ENCODE results near the gene RHOT2.

Gene RHOT2

DNA sequence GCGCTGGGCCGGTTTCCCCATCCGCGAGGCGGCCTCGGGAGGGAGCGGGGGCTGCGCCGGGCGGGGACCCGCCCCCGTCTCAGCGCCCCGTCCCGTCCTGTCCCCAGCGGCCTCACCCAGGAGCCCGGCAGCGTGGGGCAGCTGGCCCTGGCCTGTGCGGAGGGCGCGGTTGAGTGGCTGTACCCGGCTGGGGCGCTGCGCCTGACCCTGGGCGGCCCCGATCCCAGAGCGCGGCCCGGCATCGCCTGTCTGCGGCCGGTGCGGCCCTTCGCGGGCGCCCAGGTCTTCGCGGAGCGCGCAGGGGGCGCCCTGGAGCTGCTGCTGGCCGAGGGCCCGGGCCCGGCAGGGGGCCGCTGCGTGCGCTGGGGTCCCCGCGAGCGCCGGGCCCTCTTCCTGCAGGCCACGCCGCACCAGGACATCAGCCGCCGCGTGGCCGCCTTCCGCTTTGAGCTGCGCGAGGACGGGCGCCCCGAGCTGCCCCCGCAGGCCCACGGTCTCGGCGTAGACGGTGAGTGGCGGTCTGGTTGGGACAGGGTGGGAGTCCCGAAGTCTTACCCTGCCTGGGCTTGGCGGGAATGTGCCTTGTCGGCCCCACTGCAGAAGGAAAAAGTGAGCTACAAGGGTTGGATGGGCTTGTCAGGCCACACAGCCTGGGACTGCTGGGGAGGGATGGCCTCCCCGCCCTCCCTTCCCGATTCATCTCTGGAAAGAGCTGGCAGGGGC is 47.7 kb downstream of the RHOT2 start:
- DNase-seq (ENCODE audit: low spot score) = no peak

GRCh38 chr16:716200-716568 is 48.3 kb downstream of the RHOT2 start:
- DNase-seq (ENCODE audit: low spot score) = no peak

DNA sequence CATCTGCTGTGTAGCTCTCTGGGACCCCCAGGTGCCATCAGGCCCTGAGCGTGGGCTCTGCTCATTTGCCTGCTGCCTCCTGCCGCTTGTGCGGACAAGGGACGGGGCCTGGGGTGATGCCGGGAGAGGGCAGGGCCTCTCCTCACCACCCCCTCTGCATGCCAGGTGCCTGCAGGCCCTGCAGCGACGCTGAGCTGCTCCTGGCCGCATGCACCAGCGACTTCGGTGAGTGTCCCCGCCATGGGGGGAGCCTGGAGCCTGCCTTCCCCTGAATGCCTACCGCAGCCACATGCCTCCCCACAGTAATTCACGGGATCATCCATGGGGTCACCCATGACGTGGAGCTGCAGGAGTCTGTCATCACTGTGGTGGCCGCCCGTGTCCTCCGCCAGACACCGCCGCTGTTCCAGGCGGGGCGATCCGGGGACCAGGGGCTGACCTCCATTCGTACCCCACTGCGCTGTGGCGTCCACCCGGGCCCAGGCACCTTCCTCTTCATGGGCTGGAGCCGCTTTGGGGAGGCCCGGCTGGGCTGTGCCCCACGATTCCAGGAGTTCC is 48.9 kb downstream of the RHOT2 start:
- DNase-seq (ENCODE audit: low spot score) = no peak

DNA sequence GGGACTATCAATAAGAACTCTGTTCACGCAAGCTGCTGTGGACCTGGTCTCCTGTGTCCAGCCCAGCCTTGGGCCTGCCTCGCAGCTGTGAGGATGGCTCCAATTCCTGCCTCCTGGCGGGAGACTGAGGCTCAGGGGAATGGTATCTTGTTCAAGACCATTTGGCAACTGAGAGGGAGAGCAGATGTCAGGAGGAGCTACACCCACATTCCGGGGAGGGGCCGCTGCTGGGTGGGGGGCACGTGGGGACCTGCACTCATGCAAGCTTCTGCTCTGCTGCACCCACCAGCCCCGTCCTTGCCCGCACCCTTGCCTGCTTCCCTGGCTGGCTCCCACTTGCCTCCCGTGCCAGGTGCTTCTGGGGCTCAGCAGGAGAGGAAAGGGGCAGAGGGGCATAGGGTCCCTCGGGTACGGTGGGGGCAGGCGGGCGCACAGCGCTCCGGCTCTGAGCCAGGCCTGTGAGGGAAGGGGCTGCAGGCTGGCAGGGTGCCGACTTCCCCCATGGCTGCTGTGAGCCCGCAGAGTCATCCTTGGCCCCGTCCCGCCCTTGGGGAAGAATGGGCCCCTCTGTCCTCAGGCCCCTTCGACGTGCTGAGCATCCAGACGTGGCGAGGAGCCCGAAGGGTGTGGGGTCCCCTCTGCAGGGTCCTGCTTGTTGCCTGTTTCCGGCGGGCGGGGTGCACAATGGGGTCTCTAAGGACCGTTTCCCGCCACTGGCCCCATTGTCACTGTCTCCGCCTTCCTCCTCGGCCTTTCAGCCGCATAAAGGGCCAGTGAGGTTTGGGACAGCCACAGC is 49.7 kb downstream of the RHOT2 start:
- no peak for DNase-seq (ENCODE audit: low spot score)

GRCh38 chr16:718389-718788 is 50.5 kb downstream of the RHOT2 start:
- DNase-seq (ENCODE audit: low spot score) = no peak

- DNase-seq (ENCODE audit: low spot score) = no peak
These were observed 51.0 kb downstream of the RHOT2 start for GRCh38 chr16:718922-719321.

DNA sequence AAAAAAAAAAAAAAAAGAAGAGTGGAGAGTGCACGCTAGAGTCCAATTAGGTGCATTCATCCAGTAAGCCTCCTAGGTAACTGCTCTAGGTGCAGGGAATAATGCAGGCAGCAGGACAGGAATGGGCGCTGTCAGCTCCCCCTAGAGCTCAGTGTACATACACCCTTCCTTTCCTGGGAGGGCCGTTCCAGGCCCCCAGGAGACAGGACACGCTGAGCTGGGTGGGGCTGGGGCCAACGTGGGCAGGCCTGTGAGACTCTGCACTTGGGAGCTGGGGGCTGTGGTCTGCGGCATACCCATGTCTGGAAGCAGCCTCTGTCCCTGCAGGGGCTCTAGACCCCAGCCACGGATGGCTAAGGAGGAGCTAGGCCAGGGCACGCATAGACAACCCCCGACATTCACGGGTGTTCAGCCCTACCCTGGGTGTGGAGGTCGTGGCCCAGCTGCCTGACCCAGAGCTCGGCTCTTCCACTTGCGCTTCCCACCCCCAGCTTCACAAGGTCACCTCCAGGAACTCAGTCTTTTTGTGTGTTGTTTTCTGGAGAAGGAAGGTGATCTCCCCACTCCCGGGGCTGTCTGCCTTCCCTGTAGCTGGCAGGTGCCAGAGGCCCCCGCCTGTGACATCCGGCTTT is 52.0 kb downstream of the RHOT2 start:
- no peak for DNase-seq (ENCODE audit: low spot score)

DNA sequence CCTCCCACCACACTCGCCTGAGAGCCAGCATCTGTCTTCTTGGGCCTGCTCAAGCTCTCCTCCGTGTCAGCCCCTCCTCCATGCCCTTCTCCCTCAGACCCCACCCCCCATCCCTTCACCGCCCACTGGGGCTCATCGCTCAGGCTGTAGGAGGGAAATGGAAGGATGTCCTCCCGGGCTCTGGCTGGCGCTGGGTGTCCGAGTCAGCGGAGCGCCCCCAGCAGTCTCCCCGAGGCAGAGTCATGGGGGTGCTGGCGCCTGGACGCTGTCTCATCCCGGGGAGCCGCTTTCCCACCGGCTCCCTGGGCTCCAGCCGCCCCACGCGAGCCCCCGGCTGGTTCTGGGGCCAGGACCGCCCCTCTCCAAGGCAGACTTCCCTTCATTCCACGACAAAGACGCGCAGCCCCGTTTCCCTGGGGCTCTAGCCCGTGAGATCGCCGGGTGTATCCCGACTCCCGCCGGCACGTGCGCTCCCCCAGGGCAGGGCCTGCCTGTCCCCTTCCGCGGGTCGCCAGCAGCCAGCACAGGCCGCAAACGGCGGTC is 52.6 kb downstream of the RHOT2 start:
- no peak for DNase-seq (ENCODE audit: low spot score)

DNA sequence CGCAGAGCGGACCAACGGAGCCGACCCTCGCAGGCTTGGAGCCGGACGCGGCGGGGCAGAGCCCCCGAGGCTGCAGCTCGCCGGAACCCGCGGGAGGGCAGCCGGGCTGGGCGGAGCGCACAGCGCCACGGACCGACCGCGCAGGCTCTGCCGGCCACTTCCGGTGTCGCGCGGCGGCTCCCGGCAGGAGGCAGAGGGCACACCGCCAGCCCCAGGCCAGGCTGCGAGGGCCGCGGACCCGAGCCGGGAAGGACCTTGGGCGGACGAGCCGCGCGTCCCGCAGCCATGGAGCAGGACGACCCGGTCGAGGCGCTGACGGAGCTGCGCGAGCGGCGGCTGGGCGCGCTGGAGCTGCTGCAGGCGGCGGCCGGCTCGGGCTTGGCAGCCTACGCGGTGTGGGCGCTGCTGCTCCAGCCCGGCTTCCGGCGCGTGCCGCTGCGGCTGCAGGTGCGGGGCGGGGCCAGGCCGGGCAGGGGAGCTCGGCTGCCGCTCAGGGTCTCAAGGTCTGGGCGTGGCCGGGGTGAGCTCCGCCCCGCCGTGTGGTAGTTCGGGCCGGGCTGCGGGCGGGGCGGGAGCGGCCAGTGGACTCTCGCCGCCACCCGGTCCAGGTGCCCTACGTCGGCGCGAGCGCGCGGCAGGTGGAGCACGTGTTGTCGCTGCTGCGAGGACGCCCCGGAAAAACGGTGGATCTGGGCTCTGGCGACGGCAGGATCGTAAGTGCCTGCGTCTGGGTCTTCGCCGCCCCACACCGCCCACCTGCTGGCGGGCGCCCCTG is 53.2 kb downstream of the RHOT2 start, which contains the start of gene ANTKMT:
TSS of gene ANTKMT (plus strand) at position 157 of the 775 bp plus-strand sequence. CDS start at position 286, 129 bp downstream.
- DNase-seq (ENCODE audit: low spot score) = peak; percentile 83

- DNase-seq (ENCODE audit: low spot score) = no peak
These were observed 54.0 kb downstream of the RHOT2 start for GRCh38 chr16:721765-722540.

GRCh38 chr16:722835-723633 is 55.1 kb downstream of the RHOT2 start:
- no peak for DNase-seq (ENCODE audit: low spot score)

DNA sequence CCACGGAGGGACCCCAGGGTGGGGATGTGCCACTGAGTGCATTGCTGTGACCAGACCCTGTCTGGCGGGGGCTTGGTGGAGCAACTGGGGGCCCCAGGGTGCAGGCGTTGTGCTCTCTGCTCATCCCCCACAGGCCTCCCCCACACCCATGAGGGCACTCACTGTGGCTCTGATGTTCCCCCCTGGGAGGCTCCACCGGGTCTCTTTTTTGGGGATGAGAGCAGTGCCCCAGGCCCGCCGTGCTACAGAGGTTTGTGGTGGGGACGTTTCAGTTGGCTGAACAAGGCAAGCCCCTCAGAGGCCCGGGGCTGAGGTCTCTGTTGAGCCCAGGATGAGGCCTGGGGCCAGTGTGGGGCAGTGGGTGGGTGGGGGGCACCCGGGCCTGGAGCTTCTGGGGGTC is 55.8 kb downstream of the RHOT2 start:
- DNase-seq (ENCODE audit: low spot score) = no peak
